ENCODE results near the gene SLC25A10. TPM values are rescaled to one million over a fixed set of nuclear protein-coding genes. Genes with fewer than 3 reads are reported as not detected.
A peak's percentile ranks its signal among the peaks of the same experiment; 100 is the strongest.

The SLC25A10 gene
- total and polyA plus RNA-seq, 12 donors, result 6.7 to 14.6 (median 9.4) TPM

- intact Hi-C loops (cut with DNase I), result no loop called here
- Histone ChIP-seq H3K4me1 (peaks cover 10 to 44% (median 32%) of the 10 kb centered on the region in 9 donors), H3K27ac (peak overlapping the region in 2 of 10 donors; percentile 27 to 49), H3K27me3 (no peaks in the 10 kb centered on the region), H3K4me3 (no peak overlapping the region), H3K9me3 (no peaks in the 10 kb centered on the region), H3K36me3 (peaks cover 0 to 20% (median 0%) of the 10 kb centered on the region in 9 donors)
- TF ChIP-seq CTCF (IDR thresholded peaks at IDR 0.05), result no peak
- 72 to 73% methylated on average over 11 of the region's 11 CpGs for WGBS, 2 donors
- no peak for DNase-seq
- no peak for ATAC-seq
Observed at GRCh38 chr17:81680150-81680549, 31.9 kb upstream of the SLC25A10 start.

GRCh38 chr17:81681672-81682071 is 30.4 kb upstream of the SLC25A10 start:
- H3K36me3 ChIP-seq, result peaks cover 0 to 31% (median 5%) of the 10 kb centered on the region in 9 donors
- no peak overlapping the region for H3K4me3 ChIP-seq
- H3K4me1 ChIP-seq, result peaks cover 15 to 57% (median 32%) of the 10 kb centered on the region in 9 donors
- no peak overlapping the region for H3K27ac ChIP-seq
- no peak for TF ChIP-seq CTCF (IDR thresholded peaks at IDR 0.05)
- intact Hi-C loops (cut with DNase I), result no loop called here
- WGBS, 2 donors, result 66 to 75% methylated on average over 17 of the region's 17 CpGs
- ATAC-seq, result no peak
- H3K9me3 ChIP-seq, result no peaks in the 10 kb centered on the region
- H3K27me3 ChIP-seq, result no peaks in the 10 kb centered on the region
- DNase-seq, result no peak

- peak overlapping the region in 9 of 10 donors; percentile 56 to 96 (median 91) for H3K27ac ChIP-seq
- DNase-seq, result no peak
Observed at GRCh38 chr17:81682565-81683207, 29.4 kb upstream of the SLC25A10 start.

GRCh38 chr17:81683208-81683583 is 28.9 kb upstream of the SLC25A10 start:
- H3K4me1 ChIP-seq, result peaks cover 15 to 57% (median 32%) of the 10 kb centered on the region in 9 donors
- peak overlapping the region; percentile 64 to 100 (median 95) for H3K4me3 ChIP-seq
- WGBS, 2 donors, result 0 to 1% methylated on average over 37 of the region's 37 CpGs
- H3K27ac ChIP-seq, result peak overlapping the region in 9 of 10 donors; percentile 56 to 96 (median 91)
- H3K36me3 ChIP-seq, result peaks cover 0 to 46% (median 19%) of the 10 kb centered on the region in 9 donors
- no peaks in the 10 kb centered on the region for H3K27me3 ChIP-seq
- no peak for TF ChIP-seq CTCF (IDR thresholded peaks at IDR 0.05)
- no peaks in the 10 kb centered on the region for H3K9me3 ChIP-seq
- no peak for DNase-seq
- intact Hi-C loops (cut with DNase I), result loop anchor here in 1 of 10 donors (1.0 kb wide), 1 partner anchor 17 kb away; the partner anchor contains the start of genes CCDC137 and OXLD1
- ATAC-seq, result peak in 7 of 8 donors; percentile 2 to 29 (median 16)

More at GRCh38 chr17:81682565-81683207, 29.4 kb upstream of the SLC25A10 start:
- ATAC-seq, result no peak
- 34 to 40% methylated on average over 19 of the region's 19 CpGs for WGBS, 2 donors
- no peaks in the 10 kb centered on the region for H3K27me3 ChIP-seq
- intact Hi-C loops (cut with DNase I), result loop anchor here in 1 of 10 donors (1.0 kb wide), 1 partner anchor 16 kb away; the partner anchor contains the start of genes CCDC137 and OXLD1
- H3K9me3 ChIP-seq, result no peaks in the 10 kb centered on the region
- H3K36me3 ChIP-seq, result peaks cover 0 to 41% (median 15%) of the 10 kb centered on the region in 9 donors
- H3K4me3 ChIP-seq, result peak overlapping the region; percentile 64 to 100 (median 95)
- TF ChIP-seq CTCF (IDR thresholded peaks at IDR 0.05), result no peak
- H3K4me1 ChIP-seq, result peaks cover 15 to 57% (median 32%) of the 10 kb centered on the region in 9 donors

Data from heart right ventricle (tissue), 16 donors.